ENCODE data around the gene GRIA4. TPM values are rescaled to one million over a fixed set of nuclear protein-coding genes. Genes with fewer than 3 reads are reported as not detected.

The GRIA4 gene
- polyA plus RNA-seq, 1 of the 3 experiments (the other 2 are of a cell fraction) = 0.02 TPM

- Histone ChIP-seq H3K36me3 (replicated peaks in 1 of 2; ENCODE audit: control insufficient read depth in 1 of 2, insufficient read depth in 2 of 2, low read length in 1 of 2) (no peaks in the 10 kb centered on the region), H3K9ac (no peak overlapping the region), H4K20me1 (ENCODE audit: insufficient read depth) (no peaks in the 10 kb centered on the region), H3K4me3 (ENCODE audit: low read depth in 2 of 2, low read length in 1 of 2) (no peak overlapping the region), H3K4me2 (no peak overlapping the region), H3K27me3 (ENCODE audit: insufficient read depth) (no peaks in the 10 kb centered on the region), H3K27ac (ENCODE audit: low read depth in 2 of 2, low read length in 1 of 2) (no peak overlapping the region), H3K4me1 (ENCODE audit: control insufficient read depth in 1 of 2, insufficient read depth in 2 of 2, low read depth in 1 of 2, low read length in 1 of 2) (no peaks in the 10 kb centered on the region), H2AFZ (ENCODE audit: low read depth) (no peak overlapping the region), H3K9me2 (no peaks in the 10 kb centered on the region), H3K79me2 (ENCODE audit: insufficient read depth) (no peaks in the 10 kb centered on the region), H3K9me3 (no peaks in the 10 kb centered on the region), H3F3A (replicated peaks; ENCODE audit: insufficient read depth) (no peaks in the 10 kb centered on the region)
- WGBS (ENCODE audit: low lambda C conversion rate) = 57% methylated on average over 8 of the region's 8 CpGs
- ChIA-PET CTCF (interaction anchor here (0.6 kb wide), 1 partner anchor 1261 kb away, joined by 4 read pairs; no protein-coding TSS in a partner anchor), POLR2A (no interaction called here)
- no peak for TF ChIP-seq RCOR1 (IDR thresholded peaks at IDR 0.05; ENCODE audit: low read length)
- TF ChIP-seq MXI1 (IDR thresholded peaks at IDR 0.05; ENCODE audit: low read depth, low read length) = no peak
- TF ChIP-seq MAX (IDR thresholded peaks at IDR 0.05; ENCODE audit: low read depth) = no peak
- TF ChIP-seq TCF12 (IDR thresholded peaks at IDR 0.05) = no peak
- no peak for TF ChIP-seq CHD2 (IDR thresholded peaks at IDR 0.05; ENCODE audit: low read length, partially characterized antibody)
- no peak for TF ChIP-seq EP300 (IDR thresholded peaks at IDR 0.05; ENCODE audit: borderline replicate concordance in 1 of 2, low read depth in 1 of 2, low read length in 1 of 2)
- TF ChIP-seq REST (IDR thresholded peaks at IDR 0.05; ENCODE audit: low read depth, low read length) = no peak
- no peak for TF ChIP-seq POLR2AphosphoS5 (IDR thresholded peaks at IDR 0.05; ENCODE audit: low read depth, low read length)
- TF ChIP-seq TAF1 (IDR thresholded peaks at IDR 0.05; ENCODE audit: borderline replicate concordance, low read depth, low read length) = no peak
- no peak for TF ChIP-seq SIN3A (IDR thresholded peaks at IDR 0.05; ENCODE audit: borderline replicate concordance, low read depth, low read length)
- no peak for TF ChIP-seq FOXJ3 (CRISPR knock-in tag; IDR thresholded peaks at IDR 0.05)
- TF ChIP-seq FOXM1 (IDR thresholded peaks at IDR 0.05; ENCODE audit: low read depth) = no peak
- no peak for TF ChIP-seq EZH2phosphoT487 (IDR thresholded peaks at IDR 0.05; ENCODE audit: borderline replicate concordance, low read depth)
- TF ChIP-seq USF2 (IDR thresholded peaks at IDR 0.05; ENCODE audit: borderline replicate concordance, low read depth, low read length) = no peak
- TF ChIP-seq NRF1 (IDR thresholded peaks at IDR 0.05; ENCODE audit: low read depth, low read length) = no peak
- no peak for TF ChIP-seq IRF3 (IDR thresholded peaks at IDR 0.05; ENCODE audit: low read depth, low read length)
- no peak for DNase-seq
Observed at GRCh38 chr11:105870516-105871113, 260.7 kb downstream of the GRIA4 start.

All from SK-N-SH (cell line).